Measurements from ENCODE around the gene XCR1.
A peak's percentile ranks its signal among the peaks of the same experiment; 100 is the strongest.
"Not testable (repeated sequence)": the region's sequence is repeated elsewhere in the genome, so short reads cannot be mapped to it uniquely, and the experiment has no call there.

Gene XCR1

DNA sequence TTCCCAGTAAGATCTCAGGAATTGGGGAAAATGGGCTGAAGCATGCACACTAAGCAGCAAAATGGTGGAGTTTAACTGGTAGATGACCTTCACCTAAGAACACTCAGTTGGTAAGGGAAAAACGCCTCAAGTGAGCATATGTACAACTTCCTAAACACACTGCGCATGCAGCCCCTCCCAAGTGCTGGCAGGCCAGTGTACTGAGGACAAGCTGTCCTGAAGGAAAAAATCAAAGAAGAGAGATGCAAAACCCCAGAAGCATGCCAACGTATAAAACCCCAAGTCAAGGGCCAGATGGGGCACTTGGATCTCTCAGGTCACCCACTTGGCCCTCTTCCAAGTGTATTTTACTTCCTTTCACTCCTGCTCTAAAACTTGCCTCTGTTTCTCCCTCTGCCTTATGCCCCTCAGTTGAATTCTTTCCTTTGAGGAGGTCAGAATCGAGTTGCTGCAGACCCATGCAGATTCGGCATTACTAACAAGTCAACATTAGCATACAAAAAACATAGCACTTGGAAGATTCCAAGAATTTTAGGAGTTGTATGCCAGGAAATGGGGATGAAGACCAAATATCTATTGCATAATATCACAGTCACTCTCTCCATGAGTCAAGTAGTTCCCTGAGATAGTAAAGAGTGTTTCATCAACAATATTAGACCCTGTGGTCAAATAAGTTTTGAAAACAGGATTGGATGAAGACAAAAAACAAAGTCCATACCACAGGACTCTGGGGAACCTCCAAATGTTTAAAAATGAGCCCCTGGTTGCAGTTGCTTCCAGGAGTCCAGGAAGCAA lies 20.8 kb downstream of the XCR1 start:
- DNase-seq (ENCODE audit: low read depth), result no peak

DNA sequence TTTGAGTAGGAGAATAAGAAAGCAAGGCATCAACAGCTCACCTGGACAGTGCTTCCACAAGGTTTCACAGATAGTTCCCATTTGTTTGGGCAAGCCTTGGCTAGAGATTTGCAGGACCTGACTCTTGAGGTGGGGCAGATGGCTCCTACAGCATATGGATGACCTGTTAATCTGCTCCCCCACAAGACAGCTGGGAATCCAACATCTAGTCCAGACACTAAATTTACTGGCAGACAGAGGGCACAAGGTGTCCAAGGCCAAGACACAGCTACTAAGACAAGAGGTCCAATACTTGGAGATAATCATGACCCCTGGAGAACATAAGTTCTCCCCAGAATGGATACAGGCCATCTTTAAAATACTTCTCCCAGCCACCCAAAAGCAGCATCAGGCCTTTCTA lies 23.6 kb downstream of the XCR1 start:
- not testable (repeated sequence) for DNase-seq (ENCODE audit: low read depth)

DNA sequence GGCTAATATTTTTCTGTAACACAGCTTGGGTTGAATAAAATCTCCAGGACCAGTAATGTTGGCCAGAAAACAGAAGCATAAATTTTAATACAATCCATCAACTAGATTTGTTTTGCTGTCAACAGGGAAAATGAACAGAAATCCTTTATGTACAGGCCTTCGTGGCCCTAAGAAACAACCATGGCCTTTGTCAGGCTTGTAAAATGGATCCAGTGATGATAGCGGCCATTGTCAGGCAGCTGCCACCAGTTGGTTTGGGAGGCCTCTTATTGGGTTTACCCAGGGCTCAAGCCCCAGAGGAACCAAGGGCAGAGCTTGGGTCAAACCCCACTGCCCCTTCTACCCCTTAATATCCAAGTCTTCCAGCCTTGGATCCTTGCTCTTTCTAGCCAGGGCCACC lies 26.1 kb downstream of the XCR1 start:
- DNase-seq (ENCODE audit: low read depth), result no peak

DNA sequence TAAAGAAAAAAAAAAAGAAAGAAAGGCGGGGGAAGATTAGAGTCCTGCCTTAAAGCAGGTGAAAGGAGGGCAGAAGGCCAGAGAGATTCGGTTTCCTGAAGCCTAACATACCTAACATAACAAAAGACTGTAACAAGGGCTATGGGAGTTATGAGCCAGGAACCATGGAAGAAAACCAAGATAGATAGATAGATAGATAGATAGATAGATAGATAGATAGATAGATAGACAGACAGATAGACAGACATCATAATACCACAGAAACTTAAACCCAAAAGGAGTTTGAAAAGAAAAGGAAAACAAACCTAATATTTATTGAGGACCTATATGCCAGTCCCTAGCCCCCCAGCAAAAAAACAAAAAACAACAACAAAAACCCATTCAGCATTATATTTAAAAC lies 29.3 kb downstream of the XCR1 start:
- no peak for DNase-seq (ENCODE audit: low read depth)

DNA sequence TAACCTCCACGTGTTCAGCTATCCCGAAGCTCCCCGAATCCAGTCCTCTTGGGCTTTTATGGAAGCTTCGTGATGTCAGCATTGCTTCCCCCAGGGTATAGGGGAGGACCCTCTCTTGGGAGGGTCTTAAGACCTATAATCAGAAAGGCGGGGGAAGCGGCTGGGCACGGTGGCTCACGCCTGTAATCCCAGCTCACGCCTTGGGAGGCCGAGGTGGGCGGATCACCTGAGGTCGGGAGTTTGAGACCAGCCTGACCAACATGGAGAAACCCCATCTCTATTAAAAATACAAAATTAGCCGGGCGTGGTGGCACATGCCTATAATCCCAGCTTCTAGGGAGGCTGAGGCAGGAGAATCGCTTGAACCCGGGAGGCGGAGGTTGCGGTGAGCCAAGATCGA lies 29.8 kb downstream of the XCR1 start:
- not testable (repeated sequence) for DNase-seq (ENCODE audit: low read depth)

DNA sequence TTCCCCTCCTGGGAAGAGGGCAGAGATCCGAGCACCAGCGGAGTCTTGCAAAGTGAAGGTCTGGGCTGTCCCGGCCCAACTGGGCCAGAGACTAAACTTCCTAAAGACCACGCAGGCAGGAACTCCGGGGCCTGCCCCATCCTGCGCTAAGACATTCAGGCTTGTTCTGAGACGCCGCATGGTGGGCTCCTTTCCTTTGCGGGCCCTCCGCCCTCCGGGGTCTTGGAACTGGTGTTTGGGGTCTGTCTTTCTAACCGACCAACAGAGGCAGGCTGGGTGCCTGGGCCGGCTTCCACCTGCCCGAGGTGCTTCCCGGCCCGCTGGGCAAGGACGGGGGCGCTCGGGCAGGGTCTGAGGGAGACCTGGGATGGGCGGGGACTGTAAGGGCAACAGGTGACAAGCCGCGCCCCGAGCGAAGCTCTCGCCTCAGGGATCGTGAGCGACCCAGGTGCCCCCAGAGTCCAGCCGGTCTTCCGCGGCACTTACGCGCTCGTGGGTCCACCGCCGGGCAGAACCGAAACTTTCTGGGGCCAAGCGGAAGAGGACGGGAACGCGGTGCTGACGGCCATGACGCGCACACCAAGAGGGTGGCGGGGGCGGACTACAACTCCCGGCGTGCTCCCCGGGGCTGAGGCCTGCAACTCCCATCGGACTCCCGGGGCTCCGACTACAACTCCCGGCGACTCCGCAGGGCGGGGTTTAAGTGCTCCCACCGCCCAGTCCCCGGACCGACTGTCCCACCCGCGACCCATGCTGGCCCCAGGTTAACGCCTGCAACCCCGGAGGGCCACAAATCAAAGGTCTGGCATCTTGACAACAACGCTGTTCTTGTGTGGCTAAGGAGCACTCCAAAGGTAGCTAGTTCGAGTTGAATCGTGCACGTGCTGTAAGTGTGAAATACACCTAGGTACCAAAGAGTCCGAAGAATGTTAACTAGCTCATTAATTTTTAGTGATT lies 31.8 kb downstream of the XCR1 start, which contains the start of gene FYCO1:
FYCO1 (minus strand) TSS at position 589 of the 957 bp plus-strand sequence. CDS start 10,914 bp downstream, outside the sequence.
- DNase-seq (ENCODE audit: low read depth), result peak; percentile 77

DNA sequence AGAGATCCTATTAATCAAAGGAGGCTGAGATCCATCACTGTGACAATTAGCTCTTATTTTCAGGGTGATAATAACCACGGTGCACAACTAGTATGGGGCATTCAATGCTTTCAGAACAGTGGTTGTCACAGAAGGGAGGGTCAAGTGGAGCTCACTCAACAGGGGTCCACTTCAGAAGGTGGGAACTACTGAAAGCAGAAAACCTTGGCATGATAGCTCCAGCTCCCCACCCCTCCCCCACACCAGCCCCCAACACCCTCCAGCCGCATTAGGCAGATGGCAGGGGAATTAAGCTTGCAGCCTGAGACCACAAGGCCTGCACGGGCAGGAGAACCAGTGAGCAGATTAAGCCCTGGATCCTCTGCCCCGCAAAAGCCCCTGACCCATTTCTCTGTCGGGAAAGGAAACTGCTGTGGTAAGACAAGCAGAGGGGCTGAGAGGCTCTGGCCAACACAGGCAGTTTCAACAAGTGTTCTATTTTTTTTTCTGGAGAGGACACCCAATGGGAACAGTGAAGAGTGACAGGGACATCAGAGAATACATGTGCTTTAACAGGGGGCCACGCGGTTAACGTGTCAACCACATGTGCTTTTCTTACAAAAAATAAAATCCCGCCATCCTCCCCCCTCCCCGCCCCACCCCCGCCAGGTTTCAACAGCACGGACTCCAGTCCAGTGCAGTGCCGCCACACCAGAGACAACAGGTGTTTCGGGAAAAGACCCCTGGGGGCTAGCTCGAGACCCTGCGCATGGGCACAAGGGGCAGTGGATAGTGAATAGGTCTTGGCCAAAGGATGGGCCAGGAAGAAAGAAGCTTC lies 32.7 kb downstream of the XCR1 start:
- DNase-seq (ENCODE audit: low read depth), result peak; percentile 25

DNA sequence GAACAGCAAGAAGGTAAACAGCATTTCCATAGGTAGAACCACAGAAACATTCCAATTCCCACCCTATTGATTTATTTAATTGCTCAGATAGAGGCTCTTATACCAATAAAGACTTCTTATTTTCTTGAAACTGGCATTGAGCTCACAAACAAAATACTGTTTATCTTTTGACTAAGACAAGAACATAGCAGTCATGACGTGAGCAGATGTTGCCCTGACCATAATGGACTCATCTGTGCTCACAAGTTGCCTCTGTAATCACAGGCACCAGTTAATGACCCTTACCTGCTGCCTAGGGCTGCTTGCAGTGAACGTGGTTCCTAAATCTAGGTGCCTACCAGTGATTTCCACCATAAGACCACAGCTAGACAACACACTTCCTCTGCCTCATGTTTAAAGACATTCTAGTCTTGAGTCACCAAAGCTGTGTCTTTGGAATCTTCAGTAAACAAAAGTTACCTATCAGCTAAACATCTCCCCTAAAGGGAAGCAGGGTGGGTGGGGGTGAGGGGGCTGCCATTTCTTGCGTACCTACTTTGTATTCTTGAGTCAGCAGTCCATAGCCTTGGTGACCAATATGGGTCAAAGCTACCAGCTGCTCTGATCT lies 33.8 kb downstream of the XCR1 start:
- peak; percentile 64 for DNase-seq (ENCODE audit: low read depth)

DNA sequence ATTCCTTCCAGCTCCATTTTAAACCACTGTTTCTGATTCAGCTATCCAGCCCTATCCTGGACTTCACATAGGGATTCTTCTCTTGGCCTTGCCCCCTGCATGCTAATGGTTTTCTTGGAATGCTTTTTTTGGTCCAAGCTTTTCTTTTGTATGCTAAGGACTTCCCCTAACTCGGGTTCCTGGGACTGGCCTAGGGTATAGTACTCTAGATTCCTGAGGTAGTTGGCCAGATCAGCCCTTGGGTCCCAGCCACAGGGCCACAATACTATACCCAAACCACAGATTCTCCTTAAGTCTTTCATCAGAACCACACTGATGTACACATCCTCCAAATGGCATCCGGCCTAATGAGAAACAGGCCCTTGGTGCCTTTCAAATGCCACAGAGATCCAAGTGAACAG lies 34.5 kb downstream of the XCR1 start:
- no peak for DNase-seq (ENCODE audit: low read depth)

DNA sequence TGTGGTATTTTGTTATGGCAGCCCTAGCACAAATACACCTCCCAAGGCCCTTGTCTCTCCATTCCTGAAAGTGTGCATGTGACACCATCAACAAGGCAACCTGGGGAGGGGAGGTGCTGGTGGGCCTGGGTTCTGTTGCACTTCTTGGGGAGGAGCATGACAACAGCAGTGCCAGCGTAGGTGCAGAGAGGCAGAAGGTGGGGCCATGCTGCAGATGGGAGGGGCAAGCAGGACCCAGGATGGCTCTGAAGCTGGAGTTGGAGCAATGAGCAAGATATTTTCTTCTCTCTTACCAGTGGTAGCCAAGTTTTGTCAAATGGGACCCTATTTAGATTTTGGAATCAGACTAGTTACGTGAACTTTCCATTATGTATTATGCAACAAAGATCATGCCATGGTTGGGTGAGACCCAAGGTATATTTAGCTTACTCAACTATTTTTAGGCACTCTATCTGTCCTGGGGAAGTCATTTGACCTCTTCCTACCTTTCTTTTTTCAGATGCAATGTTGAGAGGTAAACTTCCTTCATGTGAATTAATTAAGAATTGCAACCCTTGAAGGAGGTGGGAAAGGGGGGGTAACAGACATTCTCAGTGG lies 35.1 kb downstream of the XCR1 start:
- DNase-seq (ENCODE audit: low read depth), result no peak

DNA sequence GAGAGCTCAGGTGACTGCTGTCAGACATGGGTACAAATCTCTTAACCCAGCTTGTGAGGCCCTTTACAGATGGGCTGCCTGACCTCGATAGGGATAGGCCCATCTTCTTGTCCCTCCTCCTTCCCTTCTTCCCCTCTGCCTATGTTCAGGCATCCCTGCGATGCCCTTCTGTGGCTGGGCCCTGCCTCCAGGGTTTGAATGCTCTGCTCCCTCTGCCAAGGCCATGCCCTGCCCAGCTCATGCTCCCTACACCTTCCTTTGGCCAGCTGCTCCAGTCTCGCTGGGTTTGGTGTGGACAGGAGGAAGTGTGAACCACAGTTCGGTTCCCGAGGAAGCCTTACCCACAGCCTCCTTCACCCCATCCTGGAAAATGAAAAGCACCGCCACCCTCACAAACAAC lies 35.9 kb downstream of the XCR1 start:
- DNase-seq (ENCODE audit: low read depth), result no peak

DNA sequence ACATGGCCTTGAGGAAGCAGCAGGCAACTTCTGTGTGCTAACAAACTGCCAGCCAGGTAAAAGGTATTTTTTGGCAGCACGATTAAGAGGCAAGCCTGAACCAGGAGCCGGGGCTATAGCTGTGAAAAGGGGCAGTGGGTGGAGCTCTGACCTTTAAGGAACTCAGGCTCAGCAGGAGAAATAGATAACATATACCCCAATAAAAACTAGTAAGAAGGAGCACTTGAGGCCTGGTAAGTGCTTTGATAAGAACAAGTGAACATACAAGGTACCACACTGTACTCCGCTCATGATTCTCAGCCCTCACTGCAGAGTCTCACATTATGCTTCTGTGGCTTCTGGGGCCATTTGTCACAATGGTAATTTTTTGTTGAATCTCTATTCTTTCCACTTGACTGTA lies 37.1 kb downstream of the XCR1 start:
- DNase-seq (ENCODE audit: low read depth), result no peak

DNA sequence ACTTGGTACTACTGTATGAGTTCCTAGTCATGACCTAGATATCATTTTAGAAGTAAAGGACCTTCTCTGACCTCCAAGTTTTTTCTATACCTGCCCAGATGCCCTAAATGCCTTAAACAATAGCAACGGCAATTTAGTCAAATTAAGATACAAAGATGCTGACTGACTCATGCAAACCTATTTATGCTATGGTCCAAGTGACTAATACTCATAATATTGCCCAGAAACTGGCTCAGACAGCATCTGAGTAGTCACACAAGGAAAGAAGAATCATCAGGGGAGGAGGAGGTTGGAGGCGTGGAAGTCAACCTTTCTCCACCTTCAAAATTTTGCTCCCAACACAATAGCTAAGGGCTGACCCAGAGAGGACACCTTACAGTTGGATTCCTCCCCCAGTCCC lies 38.5 kb downstream of the XCR1 start:
- DNase-seq (ENCODE audit: low read depth), result no peak

DNA sequence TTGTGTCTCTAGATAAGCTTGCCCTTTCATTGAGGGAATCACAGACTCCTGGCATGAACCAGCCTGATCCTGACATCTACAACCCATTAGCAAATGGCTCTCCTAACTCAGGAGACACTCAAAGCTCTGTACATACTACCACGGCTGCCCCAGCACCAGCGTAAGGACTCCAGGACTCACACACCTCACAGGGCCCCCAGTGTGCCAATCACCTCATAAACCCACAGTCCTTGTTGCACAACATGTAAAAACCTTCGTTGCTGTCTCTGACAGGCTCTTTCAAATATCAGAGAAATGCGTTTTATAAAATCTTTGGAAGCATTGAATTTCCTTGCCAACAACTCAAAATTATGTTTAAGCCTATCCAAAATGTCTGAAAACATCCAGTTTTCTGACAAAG lies 38.9 kb downstream of the XCR1 start:
- DNase-seq (ENCODE audit: low read depth), result no peak

DNA sequence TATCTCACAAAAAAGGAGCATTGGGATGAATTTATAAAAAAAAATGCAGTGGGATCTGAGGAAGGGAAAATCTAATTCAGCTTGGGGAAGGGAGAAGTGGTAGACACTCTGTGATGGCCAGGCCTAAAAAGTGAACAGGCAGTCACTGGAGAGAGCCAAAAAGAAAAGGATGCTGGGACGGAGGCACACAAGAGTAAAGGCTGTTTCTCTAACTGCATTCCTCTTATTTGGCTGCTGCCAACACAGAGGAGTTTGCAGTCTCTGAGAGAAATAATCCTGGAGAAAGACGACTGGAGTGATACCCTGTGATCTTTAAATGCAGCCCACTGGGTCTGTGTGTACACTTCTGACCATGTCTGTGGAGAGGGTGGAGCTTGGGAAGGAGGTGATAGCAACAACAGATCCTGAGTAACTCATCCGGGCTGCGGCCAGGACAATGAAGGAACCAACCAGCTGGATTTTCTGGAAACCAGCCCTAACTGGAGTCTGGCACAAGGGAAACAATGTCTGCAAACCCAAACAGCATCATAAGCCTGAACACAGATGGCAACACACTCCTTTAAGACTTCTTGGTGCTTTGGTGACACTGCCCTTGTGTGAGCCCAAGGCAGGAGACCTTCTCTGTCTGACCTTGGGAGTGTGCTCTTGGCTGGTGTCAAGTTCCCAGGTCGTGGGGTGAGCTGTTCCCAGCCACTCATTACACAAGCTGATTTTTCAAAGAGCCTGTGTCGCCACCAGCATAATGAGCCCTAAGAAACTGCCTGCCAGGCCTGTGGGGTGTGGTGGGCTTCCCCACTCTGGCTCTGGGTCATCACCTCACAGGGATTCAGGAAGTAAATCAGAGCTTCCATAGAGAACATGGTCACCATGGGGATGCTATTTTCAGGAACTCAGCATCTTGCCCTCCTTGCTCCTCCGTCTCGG lies 39.7 kb downstream of the XCR1 start:
- DNase-seq (ENCODE audit: low read depth), result no peak

DNA sequence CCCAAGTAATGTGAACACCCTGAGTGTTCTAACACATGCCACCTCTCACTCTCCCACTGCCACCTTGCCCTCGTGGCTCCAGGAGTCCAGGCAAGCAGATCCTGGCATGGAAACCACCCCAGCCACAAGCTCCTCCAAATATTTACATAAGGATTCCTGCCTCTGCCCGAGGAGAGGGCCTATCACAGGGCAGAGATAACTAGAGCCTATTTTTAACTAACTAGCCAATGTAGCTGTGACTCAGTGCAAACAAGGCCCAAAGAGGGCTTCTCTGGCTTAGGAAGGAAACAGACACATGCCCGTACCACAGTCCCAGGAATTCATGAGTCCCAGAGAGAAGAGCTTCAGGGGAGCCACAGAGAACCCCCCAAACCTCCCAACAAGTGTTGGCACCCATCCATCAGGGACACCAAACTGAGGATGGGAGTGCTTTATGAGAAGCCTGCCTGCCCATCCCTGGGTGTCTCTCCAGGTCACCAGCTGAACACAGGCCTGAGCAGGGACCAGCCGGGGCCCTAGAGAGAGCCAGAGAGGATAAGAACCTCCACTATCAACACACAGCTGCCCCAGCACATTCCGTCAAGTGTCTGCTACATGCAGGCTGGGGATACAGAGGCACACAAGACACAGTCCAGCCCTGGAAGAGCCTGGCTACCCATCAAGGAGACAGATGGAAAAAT lies 40.8 kb downstream of the XCR1 start:
- DNase-seq (ENCODE audit: low read depth), result no peak

DNA sequence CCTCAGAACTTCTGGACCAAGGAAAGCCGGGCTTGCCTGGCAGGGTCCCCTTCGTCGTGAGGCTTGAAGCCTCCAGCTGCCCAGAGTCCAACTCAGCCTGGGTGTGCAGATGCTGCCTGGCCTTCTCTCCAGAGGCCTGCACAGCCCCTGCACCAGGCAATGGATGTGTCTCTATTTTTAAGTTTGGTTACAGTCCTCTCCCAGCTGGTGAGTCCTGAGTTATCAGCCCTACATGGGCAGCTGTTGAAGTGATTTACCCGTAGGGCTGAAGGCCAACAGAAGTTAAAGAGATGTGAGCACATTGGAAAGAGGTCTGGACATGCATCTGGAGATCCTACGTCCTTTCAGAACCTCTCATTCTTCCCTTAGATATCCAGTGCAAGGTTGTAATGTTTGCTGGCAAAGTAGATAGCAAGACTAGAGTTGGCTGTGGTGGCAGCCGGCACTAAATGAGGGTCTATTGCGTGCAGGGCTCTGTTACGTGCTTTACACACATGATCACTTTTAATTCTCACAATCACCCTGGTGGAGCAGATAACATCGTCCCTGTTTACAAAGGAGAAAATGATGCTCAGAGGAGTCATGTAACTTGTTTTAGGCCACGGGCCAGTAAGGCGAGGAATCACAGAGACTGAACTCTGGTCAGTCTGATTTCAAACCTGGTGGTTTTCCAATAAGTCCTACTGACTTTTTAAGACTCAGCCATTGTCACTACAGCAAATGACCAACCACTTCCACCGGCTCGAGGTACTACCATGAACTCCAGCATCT lies 41.6 kb downstream of the XCR1 start:
- no peak for DNase-seq (ENCODE audit: low read depth)

DNA sequence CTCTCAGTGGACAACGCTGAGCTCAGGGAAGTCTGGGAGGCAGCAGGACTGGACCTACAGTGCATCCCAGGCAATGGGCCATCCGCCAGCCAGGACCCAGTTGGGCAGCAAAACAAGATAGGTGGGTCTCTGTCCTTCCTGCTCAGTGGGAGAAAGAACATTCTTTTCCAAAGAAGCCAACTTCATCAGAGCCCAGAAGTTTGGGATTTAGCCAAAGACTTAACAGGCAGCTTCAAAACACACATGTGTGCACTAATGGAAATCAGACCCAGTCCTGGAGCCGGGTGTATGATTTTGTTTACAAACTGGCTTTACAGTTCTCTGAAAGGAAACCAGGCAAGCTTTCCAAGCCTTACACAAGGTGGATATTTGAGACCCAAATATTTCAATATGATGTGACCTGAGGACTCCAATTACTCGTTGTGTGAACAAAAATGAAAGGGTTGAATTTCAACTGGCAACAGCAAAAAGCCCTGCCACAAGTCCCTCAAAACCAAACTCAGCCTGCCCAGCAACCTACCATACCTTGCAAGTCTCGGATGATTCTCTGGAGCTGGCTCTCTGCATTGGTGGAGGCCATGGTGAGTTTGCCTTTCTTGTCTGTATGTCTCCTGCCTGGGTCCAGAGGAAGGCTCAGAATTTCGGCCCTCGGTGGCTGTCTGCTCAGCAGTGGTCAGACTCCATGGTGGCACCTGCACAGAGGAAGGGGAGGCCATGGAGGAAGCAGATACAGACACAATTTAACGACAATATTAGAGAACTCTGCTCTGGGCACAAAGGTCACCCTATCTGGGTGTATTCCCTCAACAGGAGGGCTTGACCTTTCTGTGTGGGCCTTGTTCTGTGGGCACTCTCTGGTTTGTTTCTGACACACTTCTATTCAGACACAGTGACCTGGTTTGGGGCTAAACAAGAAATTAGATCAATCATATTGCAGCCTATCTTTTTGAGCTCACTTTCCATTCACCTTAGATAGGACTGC lies 42.7 kb downstream of the XCR1 start:
- DNase-seq (ENCODE audit: low read depth), result no peak
